Osteocyte (in vitro differentiated cells): ENCODE results near the gene ADCYAP1R1. TPM values are rescaled to one million over a fixed set of nuclear protein-coding genes. Genes with fewer than 3 reads are reported as not detected.

ENCODE experiments used
- DNase-seq: peaks from one replicate; pipeline ENCODE4 v3.0.0; 2021; ENCODE audit warnings: mixed read lengths; ENCODE audit not compliant: unreplicated experiment; ENCODE audit errors: extremely low spot score
- H3K27ac Mint-ChIP-seq: one replicate; pipeline ENCODE4 v1.8.0; 2021; ENCODE audit warnings: mild to moderate bottlenecking, mixed read lengths; ENCODE audit not compliant: unreplicated experiment
- H3K27me3 Mint-ChIP-seq: one replicate; pipeline ENCODE4 v1.8.0; 2021; ENCODE audit warnings: mixed read lengths; ENCODE audit not compliant: unreplicated experiment
- H3K36me3 Mint-ChIP-seq: one replicate; pipeline ENCODE4 v1.8.0; 2021; ENCODE audit warnings: mixed read lengths; ENCODE audit not compliant: unreplicated experiment
- H3K4me1 Mint-ChIP-seq: one replicate; pipeline ENCODE4 v1.8.0; 2021; ENCODE audit warnings: mixed read lengths; ENCODE audit not compliant: unreplicated experiment
- H3K4me3 Mint-ChIP-seq: one replicate; pipeline ENCODE4 v1.8.0; 2021; ENCODE audit warnings: mild to moderate bottlenecking, moderate library complexity, mixed read lengths; ENCODE audit not compliant: unreplicated experiment
- H3K9me3 Mint-ChIP-seq: one replicate; pipeline ENCODE4 v1.8.0; 2021; ENCODE audit warnings: mixed read lengths; ENCODE audit not compliant: unreplicated experiment
- CTCF ChIP-seq: fragments of 200-600 bp; sonication (generic); IDR thresholded peaks from 2 replicates; pipeline ENCODE4 v1.5.0; 2021; ENCODE audit warnings: antibody characterized with exemption, mild to moderate bottlenecking, moderate library complexity
- total RNA-seq: library from RNA; stranded (reverse); gene quantifications from 2 replicates; pipeline ENCODE4 v1.2.1, GENCODE V29; 2021

Gene ADCYAP1R1
- total RNA-seq, 1 donor from 2014 or later = not detected

DNA sequence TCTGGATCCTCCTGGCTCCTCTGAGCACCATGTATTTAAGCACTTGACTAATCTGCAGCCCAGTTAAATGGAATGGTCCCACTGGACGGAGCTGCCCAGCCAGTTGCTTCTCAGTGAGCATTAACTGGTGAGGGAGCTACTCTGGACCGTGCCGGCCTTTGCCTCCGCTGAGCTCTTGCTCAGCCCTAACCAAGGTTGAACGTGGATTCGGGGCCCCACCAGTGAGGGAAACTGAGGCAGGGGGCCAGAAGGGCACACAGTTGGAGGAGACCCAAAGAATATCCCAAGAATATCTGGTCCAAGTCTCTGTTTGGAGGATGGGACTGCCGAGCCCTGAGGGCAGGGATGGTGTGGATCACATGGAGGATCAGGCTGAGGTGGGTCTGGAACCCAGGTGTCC lies 13.7 kb downstream of the ADCYAP1R1 start:
- no peak overlapping the region for H3K27ac Mint-ChIP-seq
- TF ChIP-seq CTCF = no peak
- peaks cover 14% of the 10 kb centered on the region for H3K27me3 Mint-ChIP-seq
- H3K4me3 Mint-ChIP-seq = no peak overlapping the region
- no peaks in the 10 kb centered on the region for H3K36me3 Mint-ChIP-seq
- H3K9me3 Mint-ChIP-seq = no peaks in the 10 kb centered on the region
- no peaks in the 10 kb centered on the region for H3K4me1 Mint-ChIP-seq
- no peak for DNase-seq

GRCh38 chr7:31066516-31067130 lies 14.5 kb downstream of the ADCYAP1R1 start:
- no peaks in the 10 kb centered on the region for H3K36me3 Mint-ChIP-seq
- H3K4me1 Mint-ChIP-seq = no peaks in the 10 kb centered on the region
- DNase-seq = no peak
- no peaks in the 10 kb centered on the region for H3K9me3 Mint-ChIP-seq
- H3K27me3 Mint-ChIP-seq = peaks cover 17% of the 10 kb centered on the region
- H3K27ac Mint-ChIP-seq = no peak overlapping the region
- no peak for TF ChIP-seq CTCF
- no peak overlapping the region for H3K4me3 Mint-ChIP-seq

DNA sequence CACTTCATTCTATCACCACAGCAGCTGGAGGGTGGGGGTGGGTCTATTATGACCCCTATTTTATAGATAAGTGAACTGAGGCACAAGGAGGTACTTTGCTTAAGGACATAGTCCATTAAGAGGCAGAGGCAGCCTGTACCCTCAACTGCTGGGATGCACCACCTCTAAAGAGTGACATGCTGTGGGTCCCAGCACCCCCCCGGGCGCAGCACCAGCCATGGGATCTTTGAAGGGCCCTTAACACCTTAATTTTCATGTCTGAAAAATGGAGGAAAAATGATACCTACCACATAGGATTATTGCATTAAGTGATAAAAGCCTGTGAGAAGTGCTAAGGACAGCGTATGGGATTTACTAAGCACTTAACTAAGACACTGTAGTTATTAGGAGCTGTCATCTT lies 15.4 kb downstream of the ADCYAP1R1 start:
- Mint-ChIP-seq H3K27me3 (peaks cover 17% of the 10 kb centered on the region), H3K36me3 (no peaks in the 10 kb centered on the region), H3K4me1 (no peaks in the 10 kb centered on the region), H3K27ac (no peak overlapping the region), H3K9me3 (no peaks in the 10 kb centered on the region), H3K4me3 (no peak overlapping the region)
- no peak for TF ChIP-seq CTCF
- DNase-seq = no peak

DNA sequence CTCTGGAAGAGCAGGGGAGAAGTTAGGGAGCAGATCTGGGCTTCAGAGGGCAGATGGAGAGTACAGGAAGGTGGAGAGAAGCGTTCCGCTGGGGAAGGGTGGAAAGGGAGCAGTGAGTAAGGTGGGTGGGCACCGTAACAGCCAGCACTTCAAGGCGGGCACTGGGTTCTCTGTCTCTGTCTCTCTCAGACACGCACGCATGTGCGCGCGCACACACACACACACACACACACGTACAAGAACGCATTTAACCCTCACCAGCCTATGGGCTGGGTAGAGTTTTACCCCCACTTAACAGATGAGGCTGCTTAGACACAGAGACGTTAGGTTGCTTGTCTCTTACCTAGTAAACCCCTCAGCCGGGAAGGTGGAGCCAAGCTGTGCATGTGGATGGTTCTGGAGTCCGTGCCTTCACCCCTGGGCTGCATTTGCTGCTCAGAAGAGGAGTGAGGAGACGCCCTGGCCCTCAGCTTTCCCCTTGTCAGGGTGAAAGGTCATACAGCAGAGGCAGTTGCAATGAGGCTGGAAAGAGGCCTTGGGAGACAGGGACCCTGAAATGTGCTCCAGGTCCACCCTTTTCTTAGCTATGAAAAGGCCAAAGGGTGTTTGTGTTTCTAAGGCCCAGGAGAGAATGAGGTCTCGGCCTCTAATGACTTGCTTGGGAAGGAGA lies 16.0 kb downstream of the ADCYAP1R1 start:
- no peak for TF ChIP-seq CTCF
- no peak overlapping the region for H3K27ac Mint-ChIP-seq
- H3K4me1 Mint-ChIP-seq = no peaks in the 10 kb centered on the region
- no peak overlapping the region for H3K4me3 Mint-ChIP-seq
- H3K9me3 Mint-ChIP-seq = no peaks in the 10 kb centered on the region
- no peak for DNase-seq
- no peaks in the 10 kb centered on the region for H3K36me3 Mint-ChIP-seq
- H3K27me3 Mint-ChIP-seq = peaks cover 16% of the 10 kb centered on the region

GRCh38 chr7:31069860-31070555 lies 17.9 kb downstream of the ADCYAP1R1 start:
- H3K27me3 Mint-ChIP-seq = peaks cover 18% of the 10 kb centered on the region
- no peaks in the 10 kb centered on the region for H3K9me3 Mint-ChIP-seq
- no peak for DNase-seq
- TF ChIP-seq CTCF = no peak
- no peaks in the 10 kb centered on the region for H3K36me3 Mint-ChIP-seq
- H3K4me1 Mint-ChIP-seq = no peaks in the 10 kb centered on the region
- no peak overlapping the region for H3K4me3 Mint-ChIP-seq
- H3K27ac Mint-ChIP-seq = no peak overlapping the region
